Pancreas (tissue), 10 donors: ENCODE results near the gene LMNTD2. TPM values are rescaled to one million over a fixed set of nuclear protein-coding genes. Genes with fewer than 3 reads are reported as not detected.

Experiments
- ATAC-seq, 4 donors: fragments of 200-7000 bp; cut with Tn5 transposase; one replicate each; pipeline versions ENCODE4 v1.8.0 to v1.9.1; 2020; ENCODE audit warnings: mild to moderate bottlenecking in 4 of 4, moderate library complexity in 4 of 4
- DNase-seq, 6 donors: peaks; one replicate each; pipeline ENCODE4 v3.0.0-alpha.2; 2020
- FAIRE-seq: peaks from 2 replicates; lab custom pipeline; 2012; peaks lifted over from hg19 to GRCh38; lab: Jason Lieb, UNC
- H3K27ac ChIP-seq, 4 donors: fragments of 200-600 bp; sonication (generic); 1 replicate in 3 of 4; 2 replicates in 1 of 4; pipeline versions ENCODE4 v1.5.0 to v1.8.0; 2020
- H3K27me3 ChIP-seq, 4 donors: fragments of 200-600 bp; one replicate each; pipeline ENCODE4 v1.8.0; 2021
- H3K36me3 ChIP-seq, 3 donors: fragments of 200-600 bp; sonication (generic) in 1 of 3; one replicate each; pipeline versions ENCODE4 v1.5.0 to v1.8.0; 2020 to 2021
- H3K4me1 ChIP-seq, 3 donors: fragments of 200-600 bp; one replicate each; pipeline ENCODE4 v1.8.0; 2021
- H3K4me3 ChIP-seq, 4 donors: fragments of 200-600 bp; sonication (generic) in 2 of 4; one replicate each; pipeline versions ENCODE4 v1.5.0 to v1.8.0; 2020 to 2021
- H3K9me3 ChIP-seq, 4 donors: fragments of 200-600 bp; one replicate each; pipeline ENCODE4 v1.8.0; 2021
- WGBS, 2 donors: extraction: QIAGEN DNeasy Blood & Tissue Kit; methylation state at CpG; one replicate each; pipeline ENCODE4 v1.1.7; 2013; 5-methylcytosine and 5-hydroxymethylcytosine counted together
- intact Hi-C, 3 donors: fragments of 100-400 bp; cut with DNase I; formaldehyde crosslinking; loops; one replicate each; pipeline versions ENCODE4 v1.11.1 to v1.14.2; 2022
- polyA plus RNA-seq, 2 donors: library from polyadenylated mRNA; stranded (reverse); fragments of 200-250 nt; gene quantifications; one replicate each; pipeline ENCODE4 v1.2.3, GENCODE V29; 2013
- total RNA-seq, 6 donors: library from RNA; stranded (reverse); fragmentation: NEBNext Ultra II Directional in 4 of 6; extraction: Animal tissue kit (Norgen Biotek cat#: 25700) in 4 of 6; gene quantifications; one replicate each; pipeline versions ENCODE4 v1.2.1 to v1.2.4, GENCODE V29; 2021 to 2023
- TF ChIP-seq, protein P1 (sequence below), 4 donors: fragments of 200-600 bp; sonication (generic) in 3 of 4; IDR thresholded peaks; one replicate each; pipeline versions ENCODE4 v1.5.0 to v1.8.0; 2021; ENCODE audit warnings: antibody characterized with exemption in 4 of 4
- donor health status: healthy with polysubstance abuse.
- donor health status: DM: no; HTN: no; CAD: no; lungs with moderate emphysema.
- donor health status: DM: no; HTN: no; CAD: no.
- donor health status: control.
- donor health status: control.
- donor health status: Bipolar disorder and iron deficiency.
- donor health status: DM: yes; HTN: yes; CAD: no.
- donor health status: DM: no; HTN: no; CAD: no.
- donor health status: DM: no; HTN: no; CAD: no.
- donor health status: DM: yes; HTN: yes; CAD: no.

Gene LMNTD2
- total and polyA plus RNA-seq, 8 donors: 2.7 to 24.2 (median 5.9) TPM

- no peaks in the 10 kb centered on the region for H3K9me3 ChIP-seq
- H3K27me3 ChIP-seq: no peaks in the 10 kb centered on the region
- TF ChIP-seq, protein P1, sequence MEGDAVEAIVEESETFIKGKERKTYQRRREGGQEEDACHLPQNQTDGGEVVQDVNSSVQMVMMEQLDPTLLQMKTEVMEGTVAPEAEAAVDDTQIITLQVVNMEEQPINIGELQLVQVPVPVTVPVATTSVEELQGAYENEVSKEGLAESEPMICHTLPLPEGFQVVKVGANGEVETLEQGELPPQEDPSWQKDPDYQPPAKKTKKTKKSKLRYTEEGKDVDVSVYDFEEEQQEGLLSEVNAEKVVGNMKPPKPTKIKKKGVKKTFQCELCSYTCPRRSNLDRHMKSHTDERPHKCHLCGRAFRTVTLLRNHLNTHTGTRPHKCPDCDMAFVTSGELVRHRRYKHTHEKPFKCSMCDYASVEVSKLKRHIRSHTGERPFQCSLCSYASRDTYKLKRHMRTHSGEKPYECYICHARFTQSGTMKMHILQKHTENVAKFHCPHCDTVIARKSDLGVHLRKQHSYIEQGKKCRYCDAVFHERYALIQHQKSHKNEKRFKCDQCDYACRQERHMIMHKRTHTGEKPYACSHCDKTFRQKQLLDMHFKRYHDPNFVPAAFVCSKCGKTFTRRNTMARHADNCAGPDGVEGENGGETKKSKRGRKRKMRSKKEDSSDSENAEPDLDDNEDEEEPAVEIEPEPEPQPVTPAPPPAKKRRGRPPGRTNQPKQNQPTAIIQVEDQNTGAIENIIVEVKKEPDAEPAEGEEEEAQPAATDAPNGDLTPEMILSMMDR (IDR thresholded peaks at IDR 0.05): no peak
- DNase-seq: peak in 1 of 6 donors; percentile 78
- H3K36me3 ChIP-seq: peaks cover 0 to 12% (median 8%) of the 10 kb centered on the region in 3 donors
- FAIRE-seq: no peak
- intact Hi-C loops: no loop called here
- H3K4me1 ChIP-seq: peaks cover 6 to 12% (median 6%) of the 10 kb centered on the region in 3 donors
- no peak overlapping the region for H3K27ac ChIP-seq
- H3K4me3 ChIP-seq: no peak overlapping the region
- WGBS, 2 donors: 89 to 94% methylated on average over 21 to 23 of the region's 23 CpGs
- ATAC-seq: no peak
These were observed 28.0 kb downstream of the LMNTD2 start for GRCh38 chr11:532527-532985.

GRCh38 chr11:531919-532526 is 28.5 kb downstream of the LMNTD2 start:
- intact Hi-C loops: no loop called here
- 89 to 91% methylated on average over 17 to 18 of the region's 18 CpGs for WGBS, 2 donors
- FAIRE-seq (no peak), DNase-seq (peak in 1 of 6 donors; percentile 59), ATAC-seq (no peak)
- peaks cover 0 to 12% (median 8%) of the 10 kb centered on the region in 3 donors for H3K36me3 ChIP-seq
- H3K4me3 ChIP-seq: no peak overlapping the region
- H3K9me3 ChIP-seq: no peaks in the 10 kb centered on the region
- no peaks in the 10 kb centered on the region for H3K27me3 ChIP-seq
- H3K4me1 ChIP-seq: peaks cover 4 to 9% (median 5%) of the 10 kb centered on the region in 3 donors
- no peak overlapping the region for H3K27ac ChIP-seq
- TF ChIP-seq, protein P1 (IDR thresholded peaks at IDR 0.05): no peak

DNA sequence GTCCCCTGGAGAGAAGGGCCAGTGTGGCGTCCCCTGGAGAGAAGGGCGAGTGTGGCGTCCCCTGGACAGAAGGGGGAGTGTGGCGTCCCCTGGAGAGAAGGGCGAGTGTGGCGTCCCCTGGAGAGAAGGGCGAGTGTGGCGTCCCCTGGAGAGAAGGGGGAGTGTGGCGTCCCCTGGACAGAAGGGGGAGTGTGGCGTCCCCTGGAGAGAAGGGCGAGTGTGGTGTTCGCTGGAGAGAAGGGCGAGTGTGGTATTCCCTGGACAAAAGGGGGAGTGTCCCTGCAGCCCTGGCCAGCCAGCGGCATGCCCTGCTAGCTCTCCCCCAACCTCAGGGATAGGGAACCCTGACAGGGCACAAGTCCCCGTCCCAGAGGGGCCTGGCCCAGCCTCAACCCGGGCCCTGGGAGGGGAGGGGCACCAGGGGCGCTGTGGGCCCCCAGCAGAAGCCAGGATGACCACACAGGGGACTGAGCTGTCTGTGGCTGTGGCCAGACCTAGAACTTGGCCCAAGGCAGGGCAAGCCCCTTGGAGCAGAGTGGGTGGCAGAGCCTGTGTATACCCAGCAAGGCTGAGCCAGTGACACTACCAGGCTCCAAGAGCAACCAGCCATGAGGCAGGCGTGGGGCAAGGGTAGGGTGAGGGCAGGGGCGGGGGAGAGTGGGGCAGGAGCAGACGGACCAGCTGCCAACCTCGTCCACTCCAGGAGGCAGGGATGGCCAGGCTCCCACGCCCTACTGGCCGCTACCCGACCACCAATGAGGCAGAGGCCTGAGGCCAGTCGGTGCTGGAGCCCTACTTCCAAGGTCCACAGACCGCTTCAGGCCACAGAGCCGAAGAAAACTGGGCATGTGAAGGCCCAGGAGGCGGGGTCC is 29.3 kb downstream of the LMNTD2 start:
- no peak for FAIRE-seq
- peak in 2 of 6 donors; percentile 53 to 75 for DNase-seq
- intact Hi-C loops: no loop called here
- H3K9me3 ChIP-seq: no peaks in the 10 kb centered on the region
- no peak overlapping the region for H3K4me3 ChIP-seq
- H3K4me1 ChIP-seq: peaks cover 0 to 4% (median 3%) of the 10 kb centered on the region in 3 donors
- TF ChIP-seq, protein P1 (IDR thresholded peaks at IDR 0.05): no peak
- no peak overlapping the region for H3K27ac ChIP-seq
- H3K36me3 ChIP-seq: peaks cover 0 to 12% (median 8%) of the 10 kb centered on the region in 3 donors
- no peak for ATAC-seq
- no peaks in the 10 kb centered on the region for H3K27me3 ChIP-seq
- WGBS, 2 donors: 90 to 91% methylated on average over 24 to 28 of the region's 28 CpGs

GRCh38 chr11:529728-530411 is 30.7 kb downstream of the LMNTD2 start:
- no peak for ATAC-seq
- TF ChIP-seq, protein P1 (IDR thresholded peaks at IDR 0.05): no peak
- no peak for FAIRE-seq

More at GRCh38 chr11:529728-530411, 30.7 kb downstream of the LMNTD2 start:
- peaks cover 0 to 4% (median 0%) of the 10 kb centered on the region in 3 donors for H3K4me1 ChIP-seq
- 77 to 87% methylated on average over 16 to 18 of the region's 18 CpGs for WGBS, 2 donors
- H3K36me3 ChIP-seq: peaks cover 0 to 12% (median 8%) of the 10 kb centered on the region in 3 donors
- no peaks in the 10 kb centered on the region for H3K9me3 ChIP-seq
- H3K27ac ChIP-seq: no peak overlapping the region
- H3K27me3 ChIP-seq: no peaks in the 10 kb centered on the region
- intact Hi-C loops: no loop called here
- no peak overlapping the region for H3K4me3 ChIP-seq
- peak in 3 of 6 donors; percentile 31 to 71 (median 54) for DNase-seq
